ENCODE results near the gene TMPRSS4. TPM values are rescaled to one million over a fixed set of nuclear protein-coding genes. Genes with fewer than 3 reads are reported as not detected.
A peak's percentile ranks its signal among the peaks of the same experiment; 100 is the strongest.

The TMPRSS4 gene
- total and polyA plus RNA-seq, 9 of the 15 experiments (the other 6 are each of a cell fraction or from before 2014, with no cell fraction given), result 4.0 to 10.0 (median 5.6) TPM

DNA sequence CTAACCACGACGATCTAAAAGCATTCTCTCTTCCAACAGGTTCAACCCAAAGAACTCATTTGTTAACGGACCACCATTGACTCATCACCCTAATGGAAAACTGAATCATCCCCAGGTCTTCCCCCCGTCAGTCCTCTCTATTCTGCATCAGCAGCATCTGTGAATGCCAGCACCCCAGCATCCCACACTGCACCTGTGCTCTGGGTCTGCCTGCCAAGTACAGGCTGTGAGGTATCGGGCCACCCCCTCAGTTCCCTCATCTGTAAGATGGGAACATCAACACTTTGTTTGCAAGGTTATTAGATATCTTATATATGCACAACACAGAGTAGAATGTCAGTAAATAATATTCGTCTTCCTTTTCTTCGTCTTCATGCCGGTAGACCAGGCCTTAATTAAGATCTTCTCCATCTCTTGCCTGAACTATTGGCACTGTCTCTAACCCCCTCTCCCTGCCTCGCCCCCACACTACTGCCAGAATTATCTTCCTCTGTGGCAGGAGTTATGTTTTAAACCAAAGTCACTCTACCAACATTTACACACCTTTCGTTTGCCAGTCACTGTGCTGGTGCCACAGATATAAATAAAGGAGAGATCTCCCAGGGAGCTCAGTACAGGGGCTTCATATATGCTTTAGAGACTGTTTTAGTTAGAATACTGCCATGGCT is 7.8 kb upstream of the TMPRSS4 start:
- Histone ChIP-seq H3K9ac (ENCODE audit: insufficient read depth in 1 of 2, low read depth in 2 of 2, low read length in 2 of 2) (no peak overlapping the region), H3K36me3 (ENCODE audit: control insufficient read depth, insufficient read depth, low read length) (no peaks in the 10 kb centered on the region), H4K20me1 (replicated peaks; ENCODE audit: control insufficient read depth, insufficient read depth, low read length) (peaks cover 3% of the 10 kb centered on the region; the same call in 1 of the 2 replicates), H3K4me3 (no peak overlapping the region), H2AFZ (ENCODE audit: low read depth, low read length) (no peak overlapping the region), H3K4me2 (ENCODE audit: insufficient read depth, low read length) (no peak overlapping the region), H3K27ac (ENCODE audit: extremely low read depth, low read depth, low read length) (no peak overlapping the region), H3K9me1 (ENCODE audit: control insufficient read depth, insufficient read depth, low read length) (peaks cover 4% of the 10 kb centered on the region), H3K79me2 (ENCODE audit: control insufficient read depth, insufficient read depth, low read length) (no peaks in the 10 kb centered on the region), H3K9me3 (replicated peaks; ENCODE audit: control insufficient read depth, insufficient read depth, low read depth, low read length) (no peaks in the 10 kb centered on the region), H3K27me3 (ENCODE audit: control insufficient read depth in 2 of 2, insufficient read depth in 2 of 2, low read length in 2 of 2) (peaks cover 6 to 16% of the 10 kb centered on the region in 2 experiments; a peak in 4 of 5 replicates), H3K4me1 (replicated peaks in 1 of 2; ENCODE audit: control insufficient read depth in 2 of 2, insufficient read depth in 2 of 2, low read length in 2 of 2) (peaks cover 17% of the 10 kb centered on the region in 2 experiments; a peak in 4 of 5 replicates)
- 46% methylated on average over 10 of the region's 10 CpGs for WGBS (ENCODE audit: insufficient coverage, low coverage, missing lambda C conversion rate)
- ATAC-seq, result no peak
- CTCF ChIA-PET (ENCODE audit: low intra/inter-chr PET ratio), result no interaction called here
- POLR2A ChIA-PET, result interaction anchor here (1.8 kb wide), 1 partner anchor 16 kb away, joined by 4 read pairs; no protein-coding TSS in a partner anchor
- intact Hi-C loops (cut with micrococcal nuclease), result loop anchor here (1.0 to 5.0 kb wide), 4 partner anchors 58 to 102 kb away; no protein-coding TSS in a partner anchor
- in situ Hi-C loops (cut with MboI), result no loop called here
- BruUV-seq (replicated peaks), result no TSS peak
- TF ChIP-seq ASH1L (IDR thresholded peaks at IDR 0.05; ENCODE audit: borderline replicate concordance, low read depth, partially characterized antibody) (no peak), GTF2A2 (tag; IDR thresholded peaks at IDR 0.05) (no peak)
- TF ChIP-seq, protein P1, sequence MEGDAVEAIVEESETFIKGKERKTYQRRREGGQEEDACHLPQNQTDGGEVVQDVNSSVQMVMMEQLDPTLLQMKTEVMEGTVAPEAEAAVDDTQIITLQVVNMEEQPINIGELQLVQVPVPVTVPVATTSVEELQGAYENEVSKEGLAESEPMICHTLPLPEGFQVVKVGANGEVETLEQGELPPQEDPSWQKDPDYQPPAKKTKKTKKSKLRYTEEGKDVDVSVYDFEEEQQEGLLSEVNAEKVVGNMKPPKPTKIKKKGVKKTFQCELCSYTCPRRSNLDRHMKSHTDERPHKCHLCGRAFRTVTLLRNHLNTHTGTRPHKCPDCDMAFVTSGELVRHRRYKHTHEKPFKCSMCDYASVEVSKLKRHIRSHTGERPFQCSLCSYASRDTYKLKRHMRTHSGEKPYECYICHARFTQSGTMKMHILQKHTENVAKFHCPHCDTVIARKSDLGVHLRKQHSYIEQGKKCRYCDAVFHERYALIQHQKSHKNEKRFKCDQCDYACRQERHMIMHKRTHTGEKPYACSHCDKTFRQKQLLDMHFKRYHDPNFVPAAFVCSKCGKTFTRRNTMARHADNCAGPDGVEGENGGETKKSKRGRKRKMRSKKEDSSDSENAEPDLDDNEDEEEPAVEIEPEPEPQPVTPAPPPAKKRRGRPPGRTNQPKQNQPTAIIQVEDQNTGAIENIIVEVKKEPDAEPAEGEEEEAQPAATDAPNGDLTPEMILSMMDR (IDR thresholded peaks at IDR 0.05 in 2 of 3, conservative IDR thresholded peaks at IDR 0.05 in 1 of 3; ENCODE audit: insufficient read depth in 2 of 3, low read depth in 1 of 3, low read length in 3 of 3), result 0 out of 6 replicates have a peak, but pooled peaks of 1 of the 3 experiments have one; percentile 8
- FAIRE-seq, result no peak
- no peak for DNase-seq (ENCODE audit: extremely low read depth in 1 of 4, low spot score in 3 of 4)
